A673 (cell line): ENCODE data around the gene PNN. TPM values are rescaled to one million over a fixed set of nuclear protein-coding genes. Genes with fewer than 3 reads are reported as not detected.
"Not testable (repeated sequence)": the region's sequence is repeated elsewhere in the genome, so short reads cannot be mapped to it uniquely, and the experiment has no call there.

Source experiments
- BruUV-seq: library from RNA; stranded (reverse); fragments of 400-500 nt; replicated peaks from 2 replicates; lab custom pipeline; 2021; lab: Mats Ljungman, UMichigan
- CTCF ChIA-PET: fragments of 300-600 bp; sonication (Branson Sonifier 250); formaldehyde crosslinking; loops from one replicate; lab custom pipeline; 2022; ENCODE audit warnings: antibody characterized with exemption; lab: Charles Lee
- POLR2A ChIA-PET: fragments of 300-600 bp; sonication (Branson Sonifier 250); formaldehyde crosslinking; loops from one replicate; lab custom pipeline; 2022; ENCODE audit warnings: antibody characterized with exemption; ENCODE audit not compliant: low non-redundant PET; lab: Charles Lee
- DNase-seq: peaks from one replicate; pipeline ENCODE4 v3.0.0-alpha.2; 2015; ENCODE audit warnings: low spot score
- H3K27ac ChIP-seq: fragments of 200-600 bp; sonication (generic); 2 replicates; pipeline ENCODE4 v1.5.1; 2016; ENCODE audit warnings: mixed run types, low read depth, mild to moderate bottlenecking, mixed read lengths, antibody characterized with exemption, low read length; ENCODE audit not compliant: poor library complexity, severe bottlenecking
- H3K27me3 ChIP-seq: fragments of 200-600 bp; sonication (generic); replicated peaks from 2 replicates; pipeline ENCODE4 v1.6.1; 2017; ENCODE audit warnings: mixed run types, low read depth, mild to moderate bottlenecking, mixed read lengths, antibody characterized with exemption, low read length; ENCODE audit not compliant: insufficient read depth, poor library complexity
- H3K36me3 ChIP-seq: fragments of 200-600 bp; sonication (generic); 2 replicates; pipeline ENCODE4 v1.6.1; 2016; ENCODE audit warnings: mixed run types, mild to moderate bottlenecking, mixed read lengths, antibody characterized with exemption, low read length; ENCODE audit not compliant: insufficient read depth, poor library complexity, severe bottlenecking
- H3K4me1 ChIP-seq: fragments of 200-600 bp; sonication (generic); 2 replicates; pipeline ENCODE4 v1.6.1; 2017; ENCODE audit warnings: mixed run types, mild to moderate bottlenecking, mixed read lengths, antibody characterized with exemption, low read length; ENCODE audit not compliant: insufficient read depth, poor library complexity, severe bottlenecking
- H3K4me3 ChIP-seq: fragments of 200-600 bp; sonication (generic); 2 replicates; pipeline ENCODE4 v1.5.1; 2016; ENCODE audit warnings: low read depth, mixed run types, mild to moderate bottlenecking, mixed read lengths, low read length; ENCODE audit not compliant: poor library complexity, severe bottlenecking
- H3K9me3 ChIP-seq: fragments of 200-600 bp; sonication (generic); 2 replicates; pipeline ENCODE4 v1.6.1; 2016; ENCODE audit warnings: mixed run types, low read depth, mild to moderate bottlenecking, mixed read lengths, antibody characterized with exemption, low read length; ENCODE audit not compliant: poor library complexity, severe bottlenecking
- CTCF ChIP-seq: fragments of 300-800, 200-600 bp; sonication (generic); conservative IDR thresholded peaks from 2 replicates; pipeline ENCODE4 v1.5.1; 2017; ENCODE audit warnings: low read depth, mild to moderate bottlenecking, antibody characterized with exemption, low read length, moderate library complexity, mixed read lengths
- EZH2 ChIP-seq: fragments of 200-600 bp; sonication (generic); IDR thresholded peaks from 2 replicates; pipeline ENCODE4 v1.6.1; 2017; ENCODE audit warnings: borderline replicate concordance, low read depth, mild to moderate bottlenecking, mixed read lengths, antibody characterized with exemption, low read length; ENCODE audit not compliant: poor library complexity, severe bottlenecking
- intact Hi-C: fragments of 100-400 bp; cut with micrococcal nuclease; formaldehyde crosslinking; loops from one replicate; pipeline ENCODE4 v1.10.0; 2022; ENCODE audit not compliant: unreplicated experiment
- total RNA-seq: library from RNA; stranded (reverse); gene quantifications from 2 replicates; pipeline ENCODE4 v1.2.3, GENCODE V29; 2021

The PNN gene
- total RNA-seq, 1 experiment from 2014 or later: 146 TPM

DNA sequence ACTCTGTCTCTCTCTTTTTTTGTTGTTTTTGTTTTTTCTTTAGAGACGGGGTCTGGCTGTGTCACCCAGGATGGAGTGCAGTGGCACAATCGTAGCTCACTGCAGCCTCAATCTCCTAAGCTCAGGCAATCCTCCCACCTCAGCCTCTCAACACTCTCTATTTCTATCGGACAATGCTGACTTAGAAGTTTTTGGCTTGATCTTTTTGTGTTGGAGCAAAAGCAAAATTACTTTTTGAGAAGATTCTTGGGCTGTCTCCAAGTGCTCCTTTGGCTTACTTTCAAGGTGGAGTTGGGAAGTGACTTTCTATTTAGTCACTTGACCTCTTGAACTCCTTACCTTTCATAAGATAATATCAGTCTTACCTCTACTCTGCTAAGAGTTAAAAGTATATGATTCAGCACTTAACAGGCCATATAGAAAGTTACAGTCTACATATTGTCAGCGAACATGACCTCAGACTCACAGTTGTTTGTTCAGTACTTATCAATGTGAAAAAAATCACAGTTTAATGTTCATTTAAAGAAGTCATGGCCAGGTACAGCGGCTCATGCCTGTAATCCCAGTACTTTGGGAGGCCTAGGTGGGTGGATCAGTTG lies 43.2 kb downstream of the PNN start:
- H3K4me1 ChIP-seq: no peaks in the 10 kb centered on the region
- ChIA-PET CTCF (no interaction called here), POLR2A (no interaction called here)
- TF ChIP-seq CTCF (no peak), EZH2 (no peak)
- DNase-seq: no peak
- H3K36me3 ChIP-seq: no peaks in the 10 kb centered on the region
- BruUV-seq: no TSS peak
- no peaks in the 10 kb centered on the region for H3K9me3 ChIP-seq
- intact Hi-C loops: no loop called here
- H3K27ac ChIP-seq: no peak overlapping the region
- no peaks in the 10 kb centered on the region for H3K27me3 ChIP-seq
- no peak overlapping the region for H3K4me3 ChIP-seq

DNA sequence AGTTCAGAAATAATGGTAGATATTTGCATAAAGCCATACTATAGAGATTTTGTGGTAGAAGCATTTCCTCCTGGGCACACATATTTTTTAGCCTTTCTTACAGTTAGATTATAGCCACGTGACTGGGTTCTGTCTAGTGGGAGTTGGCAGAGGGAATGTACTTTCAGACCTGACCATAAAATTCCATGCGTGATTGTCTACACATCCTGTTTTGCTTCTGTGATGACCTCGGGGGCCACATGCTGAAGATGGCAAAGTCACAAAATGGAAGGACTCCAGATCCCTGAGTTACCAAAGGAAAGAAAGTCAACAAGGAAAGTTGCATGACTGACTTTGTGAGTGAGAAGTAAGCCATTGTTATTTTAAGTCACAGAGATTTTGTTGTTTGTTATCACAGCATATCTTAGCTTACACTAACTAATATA lies 44.0 kb downstream of the PNN start:
- H3K4me3 ChIP-seq: no peak overlapping the region
- CTCF ChIA-PET: no interaction called here
- DNase-seq: no peak
- no peaks in the 10 kb centered on the region for H3K36me3 ChIP-seq
- H3K27ac ChIP-seq: no peak overlapping the region
- POLR2A ChIA-PET: no interaction called here
- H3K27me3 ChIP-seq: no peaks in the 10 kb centered on the region
- no peaks in the 10 kb centered on the region for H3K4me1 ChIP-seq
- TF ChIP-seq CTCF: no peak
- TF ChIP-seq EZH2: no peak
- H3K9me3 ChIP-seq: no peaks in the 10 kb centered on the region
- intact Hi-C loops: no loop called here
- BruUV-seq: no TSS peak

DNA sequence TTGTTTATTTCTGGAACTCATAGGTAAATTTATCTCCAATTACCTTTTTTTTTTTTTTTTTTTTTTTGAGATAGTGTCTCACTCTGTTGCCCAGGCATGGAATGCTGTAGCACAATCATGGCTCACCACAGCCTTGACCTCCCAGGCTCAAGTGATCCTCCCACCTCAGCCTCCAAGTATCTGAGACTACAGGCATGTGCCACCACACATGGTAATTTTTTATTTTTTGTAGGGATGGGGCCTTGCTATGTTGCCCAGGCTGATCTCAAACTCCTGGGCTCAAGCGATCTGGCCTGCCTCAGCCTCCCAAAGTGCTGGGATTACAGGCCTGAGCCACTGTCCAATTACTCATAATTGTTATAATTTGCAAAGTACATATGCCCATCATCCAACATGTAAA lies 45.4 kb downstream of the PNN start:
- DNase-seq, H3K4me1 ChIP-seq, POLR2A ChIA-PET, H3K27me3 ChIP-seq, H3K27ac ChIP-seq, BruUV-seq, H3K9me3 ChIP-seq, intact Hi-C loops, CTCF ChIA-PET, H3K36me3 ChIP-seq, H3K4me3 ChIP-seq: not testable (repeated sequence)

DNA sequence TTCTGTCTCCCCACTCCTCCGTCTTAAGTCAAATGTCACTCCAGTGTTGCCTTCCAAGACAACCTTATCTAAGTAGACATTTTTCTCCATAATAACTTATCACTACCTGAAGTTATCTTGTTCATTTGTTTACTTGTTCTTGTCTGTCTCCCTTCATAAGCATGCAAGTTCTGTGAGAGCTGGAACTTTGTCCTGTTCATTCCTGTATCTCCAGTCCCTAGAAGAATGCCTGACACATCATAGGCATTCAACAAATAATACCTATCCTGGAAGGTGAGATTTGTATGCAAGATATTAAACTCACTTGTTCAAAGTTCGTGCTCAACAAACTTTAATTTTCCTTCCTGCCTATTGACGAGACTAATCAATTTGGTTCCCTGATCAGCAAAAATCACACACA lies 53.0 kb downstream of the PNN start:
- no peak for DNase-seq
- ChIA-PET POLR2A (no interaction called here), CTCF (no interaction called here)
- BruUV-seq: no TSS peak
- Histone ChIP-seq H3K9me3 (no peaks in the 10 kb centered on the region), H3K36me3 (no peaks in the 10 kb centered on the region), H3K27me3 (no peaks in the 10 kb centered on the region), H3K4me1 (no peaks in the 10 kb centered on the region), H3K4me3 (no peak overlapping the region), H3K27ac (no peak overlapping the region)
- no peak for TF ChIP-seq CTCF
- intact Hi-C loops: no loop called here
